HepG2 (cell line): Measurements from ENCODE around the gene BLOC1S4. TPM values are rescaled to one million over a fixed set of nuclear protein-coding genes. Genes with fewer than 3 reads are reported as not detected.

ENCODE experiments used
- DNMT3B ChIP-seq: conservative IDR thresholded peaks from 2 replicates; pipeline ENCODE4 v1.6.1; 2016; ENCODE audit warnings: missing biosample characterization, control low read depth
- FOXA3 ChIP-seq: IDR thresholded peaks from 2 replicates; pipeline ENCODE4 v1.6.1; 2016; ENCODE audit warnings: missing genetic modification reagents, missing compliant biosample characterization
- GATAD2A ChIP-seq: IDR thresholded peaks from 2 replicates; pipeline ENCODE4 v1.6.1; 2016
- MYC ChIP-seq: sonication (generic); formaldehyde crosslinking; IDR thresholded peaks from 2 replicates; pipeline ENCODE4 v1.9.0; 2021; ENCODE audit warnings: missing genetic modification reagents, borderline replicate concordance
- RFXANK ChIP-seq: IDR thresholded peaks from 2 replicates; pipeline ENCODE4 v1.6.1; 2016
- TFAP4 ChIP-seq: sonication (generic); IDR thresholded peaks from 2 replicates; pipeline ENCODE4 v1.6.1; 2016; ENCODE audit warnings: low read depth, borderline replicate concordance
- THAP11 ChIP-seq: IDR thresholded peaks from 2 replicates; pipeline ENCODE4 v1.6.1; 2016; ENCODE audit warnings: missing biosample characterization, missing genetic modification reagents
- ZBTB26 ChIP-seq: IDR thresholded peaks from 2 replicates; pipeline ENCODE4 v1.6.1; 2016; ENCODE audit warnings: missing compliant biosample characterization, missing genetic modification reagents, borderline replicate concordance
- ZBTB37 ChIP-seq: sonication (generic); formaldehyde crosslinking; IDR thresholded peaks from 2 replicates; pipeline ENCODE4 v1.4.0; 2020; ENCODE audit warnings: mild to moderate bottlenecking, missing genetic modification reagents
- ZBTB7B ChIP-seq: sonication (generic); formaldehyde crosslinking; IDR thresholded peaks from 2 replicates; pipeline ENCODE4 v1.4.0; 2020; ENCODE audit warnings: missing genetic modification reagents
- ZNF232 ChIP-seq: sonication (generic); formaldehyde crosslinking; IDR thresholded peaks from 2 replicates; pipeline ENCODE4 v1.4.0; 2020; ENCODE audit warnings: missing genetic modification reagents, borderline replicate concordance
- ZNF264 ChIP-seq: sonication (generic); formaldehyde crosslinking; IDR thresholded peaks from 2 replicates; pipeline ENCODE4 v1.4.0; 2020; ENCODE audit warnings: missing genetic modification reagents
- ZNF451 ChIP-seq: sonication (generic); formaldehyde crosslinking; IDR thresholded peaks from 2 replicates; pipeline ENCODE4 v1.5.0; 2020; ENCODE audit warnings: mild to moderate bottlenecking, missing genetic modification reagents
- ZNF660 ChIP-seq: sonication (generic); formaldehyde crosslinking; IDR thresholded peaks from 2 replicates; pipeline ENCODE4 v1.5.1; 2020; ENCODE audit warnings: mild to moderate bottlenecking, low read depth, missing genetic modification reagents, borderline replicate concordance
- ZNF670 ChIP-seq: sonication (generic); formaldehyde crosslinking; IDR thresholded peaks from 2 replicates; pipeline ENCODE4 v1.8.0; 2022; ENCODE audit warnings: mild to moderate bottlenecking, missing genetic modification reagents, borderline replicate concordance
- ZNF740 ChIP-seq: sonication (generic); formaldehyde crosslinking; IDR thresholded peaks from 2 replicates; pipeline ENCODE4 v1.4.0; 2020; ENCODE audit warnings: missing genetic modification reagents
- ZNF770 ChIP-seq: sonication (generic); formaldehyde crosslinking; IDR thresholded peaks from 2 replicates; pipeline ENCODE4 v1.5.0; 2020; ENCODE audit warnings: mild to moderate bottlenecking, missing genetic modification reagents
- polyA plus RNA-seq, 8 experiments: library from polyadenylated mRNA; depleted of rRNA in 3 of 8; stranded (reverse) in 7 of 8; unstranded in 1 of 8; fragments of >200 nt; fragmentation: Illumina TruSeq in 4 of 8; extraction: Trizol in 4 of 8; gene quantifications; 2 replicates each; pipeline versions ENCODE4 v1.2.1 to v1.2.3, GENCODE V29; 2011 to 2016; ENCODE audit warnings: low read depth in 4 of 8, missing spikeins in 1 of 8, mixed read lengths in 1 of 8; ENCODE audit not compliant: insufficient read depth in 1 of 8
- total RNA-seq, 5 experiments: library from RNA; depleted of rRNA; stranded (reverse); fragments of >200 nt; fragmentation: Illumina TruSeq; extraction: Trizol; gene quantifications; 2 replicates each; pipeline ENCODE4 v1.2.3, GENCODE V29; 2016; ENCODE audit warnings: low read depth in 1 of 5
- TF ChIP-seq, protein P1 (sequence below): IDR thresholded peaks from 2 replicates; pipeline ENCODE4 v1.6.1; 2016; ENCODE audit warnings: low read depth, missing genetic modification reagents, missing compliant biosample characterization

Gene BLOC1S4
- total and polyA plus RNA-seq, 2 of the 13 experiments (the other 11 are each of a cell fraction or from before 2014, with no cell fraction given): 15.5 to 20.9 TPM

- TF ChIP-seq, protein P1, sequence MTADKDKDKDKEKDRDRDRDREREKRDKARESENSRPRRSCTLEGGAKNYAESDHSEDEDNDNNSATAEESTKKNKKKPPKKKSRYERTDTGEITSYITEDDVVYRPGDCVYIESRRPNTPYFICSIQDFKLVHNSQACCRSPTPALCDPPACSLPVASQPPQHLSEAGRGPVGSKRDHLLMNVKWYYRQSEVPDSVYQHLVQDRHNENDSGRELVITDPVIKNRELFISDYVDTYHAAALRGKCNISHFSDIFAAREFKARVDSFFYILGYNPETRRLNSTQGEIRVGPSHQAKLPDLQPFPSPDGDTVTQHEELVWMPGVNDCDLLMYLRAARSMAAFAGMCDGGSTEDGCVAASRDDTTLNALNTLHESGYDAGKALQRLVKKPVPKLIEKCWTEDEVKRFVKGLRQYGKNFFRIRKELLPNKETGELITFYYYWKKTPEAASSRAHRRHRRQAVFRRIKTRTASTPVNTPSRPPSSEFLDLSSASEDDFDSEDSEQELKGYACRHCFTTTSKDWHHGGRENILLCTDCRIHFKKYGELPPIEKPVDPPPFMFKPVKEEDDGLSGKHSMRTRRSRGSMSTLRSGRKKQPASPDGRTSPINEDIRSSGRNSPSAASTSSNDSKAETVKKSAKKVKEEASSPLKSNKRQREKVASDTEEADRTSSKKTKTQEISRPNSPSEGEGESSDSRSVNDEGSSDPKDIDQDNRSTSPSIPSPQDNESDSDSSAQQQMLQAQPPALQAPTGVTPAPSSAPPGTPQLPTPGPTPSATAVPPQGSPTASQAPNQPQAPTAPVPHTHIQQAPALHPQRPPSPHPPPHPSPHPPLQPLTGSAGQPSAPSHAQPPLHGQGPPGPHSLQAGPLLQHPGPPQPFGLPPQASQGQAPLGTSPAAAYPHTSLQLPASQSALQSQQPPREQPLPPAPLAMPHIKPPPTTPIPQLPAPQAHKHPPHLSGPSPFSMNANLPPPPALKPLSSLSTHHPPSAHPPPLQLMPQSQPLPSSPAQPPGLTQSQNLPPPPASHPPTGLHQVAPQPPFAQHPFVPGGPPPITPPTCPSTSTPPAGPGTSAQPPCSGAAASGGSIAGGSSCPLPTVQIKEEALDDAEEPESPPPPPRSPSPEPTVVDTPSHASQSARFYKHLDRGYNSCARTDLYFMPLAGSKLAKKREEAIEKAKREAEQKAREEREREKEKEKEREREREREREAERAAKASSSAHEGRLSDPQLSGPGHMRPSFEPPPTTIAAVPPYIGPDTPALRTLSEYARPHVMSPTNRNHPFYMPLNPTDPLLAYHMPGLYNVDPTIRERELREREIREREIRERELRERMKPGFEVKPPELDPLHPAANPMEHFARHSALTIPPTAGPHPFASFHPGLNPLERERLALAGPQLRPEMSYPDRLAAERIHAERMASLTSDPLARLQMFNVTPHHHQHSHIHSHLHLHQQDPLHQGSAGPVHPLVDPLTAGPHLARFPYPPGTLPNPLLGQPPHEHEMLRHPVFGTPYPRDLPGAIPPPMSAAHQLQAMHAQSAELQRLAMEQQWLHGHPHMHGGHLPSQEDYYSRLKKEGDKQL (CRISPR knock-in tag): no peak
- peak; percentile 43; the same call in 1 of the 2 replicates for TF ChIP-seq ZNF670 (CRISPR knock-in tag)
- no peak for TF ChIP-seq MYC (CRISPR knock-in tag)
- peak; percentile 84; the same call in 1 of the 2 replicates for TF ChIP-seq TFAP4
- no peak for TF ChIP-seq ZNF264 (CRISPR knock-in tag)
- TF ChIP-seq THAP11 (CRISPR knock-in tag): peak; percentile 93
- peak; percentile 49; the same call in 1 of the 2 replicates for TF ChIP-seq ZNF232 (CRISPR knock-in tag)
- TF ChIP-seq ZNF451: no peak
- no peak for TF ChIP-seq ZBTB26 (CRISPR knock-in tag)
- TF ChIP-seq ZBTB7B (CRISPR knock-in tag): no peak
- TF ChIP-seq ZNF770: no peak
- TF ChIP-seq FOXA3 (CRISPR knock-in tag): peak; percentile 45
- peak; percentile 60; the same call in 1 of the 2 replicates for TF ChIP-seq DNMT3B (CRISPR knock-in tag)
- 0 out of 2 replicates have a peak, but pooled peaks have one; percentile 33 for TF ChIP-seq ZNF660 (CRISPR knock-in tag)
- TF ChIP-seq ZBTB37 (CRISPR knock-in tag): peak; percentile 21
- peak; percentile 54 for TF ChIP-seq GATAD2A
- TF ChIP-seq ZNF740: no peak
- no peak for TF ChIP-seq RFXANK (CRISPR knock-in tag)
These were observed 6.5 kb upstream of the BLOC1S4 start, which contains the start of gene MRFAP1L1 (continued) for GRCh38 chr4:6709230-6710114.
